PFSK-1 (cell line): Measurements from ENCODE around the gene PRKAB2.

Experiments used
- FOXP2 ChIP-seq: optimal IDR thresholded peaks from 2 replicates; pipeline ENCODE3; 2011; ENCODE audit warnings: borderline replicate concordance, control low read depth, inconsistent platforms; ENCODE audit not compliant: insufficient read depth; ENCODE audit errors: extremely low read length, extremely low read depth
- POLR2AphosphoS5 ChIP-seq: IDR thresholded peaks from 2 replicates; pipeline ENCODE4 v1.6.1; 2012; ENCODE audit warnings: low read depth, mild to moderate bottlenecking, control low read depth, low read length, moderate library complexity
- SIN3A ChIP-seq: IDR thresholded peaks from 2 replicates; pipeline ENCODE4 v1.6.1; 2012; ENCODE audit warnings: mild to moderate bottlenecking, low read length, moderate library complexity, borderline replicate concordance; ENCODE audit not compliant: insufficient read depth
- TAF1 ChIP-seq: IDR thresholded peaks from 2 replicates; pipeline ENCODE4 v1.6.1; 2012; ENCODE audit warnings: low read length, control low read depth, borderline replicate concordance; ENCODE audit not compliant: insufficient read depth
- TF ChIP-seq, protein P1 (sequence below), 2 experiments: IDR thresholded peaks; 2 replicates each; pipeline versions ENCODE4 v1.6.1 to v1.8.0; 2011 to 2012; ENCODE audit warnings: low read depth in 2 of 2, low read length in 2 of 2, control low read depth in 1 of 2, inconsistent platforms in 1 of 2, mild to moderate bottlenecking in 1 of 2, moderate library complexity in 1 of 2; ENCODE audit not compliant: insufficient read depth in 1 of 2

DNA sequence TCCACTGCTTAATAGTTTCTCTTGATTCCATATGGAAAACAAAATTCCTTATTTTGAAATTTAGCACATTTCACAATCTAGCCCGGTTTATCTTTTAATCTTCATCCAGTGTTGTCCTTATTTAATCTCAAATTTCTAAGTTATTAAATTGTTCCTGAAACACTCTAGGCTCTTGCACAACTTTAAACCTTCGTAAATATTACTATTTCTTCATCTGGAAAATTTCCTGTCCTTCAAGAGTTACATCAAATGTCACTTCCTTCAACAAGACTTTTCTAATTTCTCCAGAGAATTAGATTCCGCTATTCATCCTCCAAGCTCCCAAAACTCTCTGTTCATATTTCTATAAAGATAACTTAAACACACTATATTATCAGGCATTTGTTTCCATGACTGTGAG lies 46.3 kb upstream of the PRKAB2 start:
- no peak for TF ChIP-seq POLR2AphosphoS5
- TF ChIP-seq TAF1: no peak
- TF ChIP-seq, protein P1, sequence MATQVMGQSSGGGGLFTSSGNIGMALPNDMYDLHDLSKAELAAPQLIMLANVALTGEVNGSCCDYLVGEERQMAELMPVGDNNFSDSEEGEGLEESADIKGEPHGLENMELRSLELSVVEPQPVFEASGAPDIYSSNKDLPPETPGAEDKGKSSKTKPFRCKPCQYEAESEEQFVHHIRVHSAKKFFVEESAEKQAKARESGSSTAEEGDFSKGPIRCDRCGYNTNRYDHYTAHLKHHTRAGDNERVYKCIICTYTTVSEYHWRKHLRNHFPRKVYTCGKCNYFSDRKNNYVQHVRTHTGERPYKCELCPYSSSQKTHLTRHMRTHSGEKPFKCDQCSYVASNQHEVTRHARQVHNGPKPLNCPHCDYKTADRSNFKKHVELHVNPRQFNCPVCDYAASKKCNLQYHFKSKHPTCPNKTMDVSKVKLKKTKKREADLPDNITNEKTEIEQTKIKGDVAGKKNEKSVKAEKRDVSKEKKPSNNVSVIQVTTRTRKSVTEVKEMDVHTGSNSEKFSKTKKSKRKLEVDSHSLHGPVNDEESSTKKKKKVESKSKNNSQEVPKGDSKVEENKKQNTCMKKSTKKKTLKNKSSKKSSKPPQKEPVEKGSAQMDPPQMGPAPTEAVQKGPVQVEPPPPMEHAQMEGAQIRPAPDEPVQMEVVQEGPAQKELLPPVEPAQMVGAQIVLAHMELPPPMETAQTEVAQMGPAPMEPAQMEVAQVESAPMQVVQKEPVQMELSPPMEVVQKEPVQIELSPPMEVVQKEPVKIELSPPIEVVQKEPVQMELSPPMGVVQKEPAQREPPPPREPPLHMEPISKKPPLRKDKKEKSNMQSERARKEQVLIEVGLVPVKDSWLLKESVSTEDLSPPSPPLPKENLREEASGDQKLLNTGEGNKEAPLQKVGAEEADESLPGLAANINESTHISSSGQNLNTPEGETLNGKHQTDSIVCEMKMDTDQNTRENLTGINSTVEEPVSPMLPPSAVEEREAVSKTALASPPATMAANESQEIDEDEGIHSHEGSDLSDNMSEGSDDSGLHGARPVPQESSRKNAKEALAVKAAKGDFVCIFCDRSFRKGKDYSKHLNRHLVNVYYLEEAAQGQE (IDR thresholded peaks at IDR 0.05; ENCODE audit: insufficient read depth in 1 of 2, low read depth in 2 of 2, low read length in 2 of 2): no peak
- TF ChIP-seq SIN3A: no peak
- TF ChIP-seq FOXP2: no peak
